Measurements from ENCODE around the gene CDCA7L.
A peak's percentile ranks its signal among the peaks of the same experiment; 100 is the strongest.

CDCA7L gene, protein sequence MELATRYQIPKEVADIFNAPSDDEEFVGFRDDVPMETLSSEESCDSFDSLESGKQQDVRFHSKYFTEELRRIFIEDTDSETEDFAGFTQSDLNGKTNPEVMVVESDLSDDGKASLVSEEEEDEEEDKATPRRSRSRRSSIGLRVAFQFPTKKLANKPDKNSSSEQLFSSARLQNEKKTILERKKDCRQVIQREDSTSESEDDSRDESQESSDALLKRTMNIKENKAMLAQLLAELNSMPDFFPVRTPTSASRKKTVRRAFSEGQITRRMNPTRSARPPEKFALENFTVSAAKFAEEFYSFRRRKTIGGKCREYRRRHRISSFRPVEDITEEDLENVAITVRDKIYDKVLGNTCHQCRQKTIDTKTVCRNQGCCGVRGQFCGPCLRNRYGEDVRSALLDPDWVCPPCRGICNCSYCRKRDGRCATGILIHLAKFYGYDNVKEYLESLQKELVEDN

GRCh38 chr7:21945454-21946221 is at the start of gene CDCA7L:
CDCA7L (minus strand) TSS chr7:21945899; CDS start chr7:21945804, 95 bp downstream.
- peak; percentile 26 for DNase-seq

DNA sequence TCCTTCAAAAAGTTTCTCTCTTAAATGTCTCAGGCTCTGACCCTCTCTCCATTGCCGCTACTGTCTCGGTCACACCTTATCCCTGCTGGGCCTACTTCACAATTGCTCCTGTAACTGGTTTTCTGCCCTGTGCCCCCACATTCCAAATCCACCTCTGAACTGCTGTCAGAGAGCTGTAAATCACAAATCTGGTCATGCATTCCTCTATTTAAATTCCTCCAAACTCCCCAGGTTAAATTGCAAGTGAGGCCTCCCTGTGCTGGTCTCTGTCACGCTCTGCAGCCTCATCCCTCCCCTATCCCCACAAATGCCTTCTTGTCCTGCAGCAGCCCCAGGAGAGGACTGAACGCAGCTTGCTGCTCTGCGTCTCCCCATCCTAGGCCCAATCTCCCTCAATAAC is 40.4 kb upstream of the CDCA7L start:
- no peak for DNase-seq

DNA sequence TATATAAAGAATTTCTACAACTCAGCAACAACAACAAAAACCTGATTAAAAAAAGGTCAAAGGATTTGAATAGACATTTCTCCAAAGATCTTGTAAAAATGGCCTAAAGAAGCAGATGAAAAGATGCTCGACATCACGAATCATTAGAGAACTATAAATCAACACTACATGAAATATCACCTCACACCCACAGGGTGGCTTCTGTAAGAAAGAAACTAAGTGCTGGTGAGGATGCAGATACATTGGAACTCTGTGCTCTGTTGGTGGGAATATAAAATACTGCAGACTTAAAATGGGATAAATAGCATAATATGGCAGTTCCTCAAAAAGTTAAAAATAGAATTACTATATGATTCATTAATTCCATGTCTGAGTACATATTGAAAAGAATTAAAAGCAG is 38.3 kb upstream of the CDCA7L start:
- DNase-seq = no peak

GRCh38 chr7:21983056-21983455 is 37.4 kb upstream of the CDCA7L start:
- no peak for DNase-seq

- DNase-seq = no peak
Measured at GRCh38 chr7:21981524-21981923, 35.8 kb upstream of the CDCA7L start.

- DNase-seq = no peak
Measured at GRCh38 chr7:21980926-21981500, 35.3 kb upstream of the CDCA7L start.

DNA sequence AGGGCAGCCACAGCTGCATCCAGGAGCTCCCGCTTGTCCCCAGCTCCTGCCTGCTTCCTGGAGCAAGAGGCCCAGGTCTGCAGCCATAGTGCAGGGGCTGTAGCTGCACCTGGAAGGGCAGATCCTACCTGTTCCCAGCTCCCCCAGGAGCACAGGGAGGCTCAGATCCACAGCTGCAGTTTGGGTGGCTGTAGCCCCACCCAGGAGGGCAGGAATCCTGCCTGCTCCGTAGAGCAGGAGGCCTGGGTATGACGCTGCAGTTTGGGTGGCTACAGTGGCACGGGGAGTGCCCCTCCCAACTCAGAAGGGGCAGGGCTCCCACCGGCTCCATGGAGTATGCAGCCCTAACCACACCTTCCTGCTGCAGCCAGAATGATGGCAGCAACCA is 26.7 kb upstream of the CDCA7L start:
- no peak for DNase-seq

DNA sequence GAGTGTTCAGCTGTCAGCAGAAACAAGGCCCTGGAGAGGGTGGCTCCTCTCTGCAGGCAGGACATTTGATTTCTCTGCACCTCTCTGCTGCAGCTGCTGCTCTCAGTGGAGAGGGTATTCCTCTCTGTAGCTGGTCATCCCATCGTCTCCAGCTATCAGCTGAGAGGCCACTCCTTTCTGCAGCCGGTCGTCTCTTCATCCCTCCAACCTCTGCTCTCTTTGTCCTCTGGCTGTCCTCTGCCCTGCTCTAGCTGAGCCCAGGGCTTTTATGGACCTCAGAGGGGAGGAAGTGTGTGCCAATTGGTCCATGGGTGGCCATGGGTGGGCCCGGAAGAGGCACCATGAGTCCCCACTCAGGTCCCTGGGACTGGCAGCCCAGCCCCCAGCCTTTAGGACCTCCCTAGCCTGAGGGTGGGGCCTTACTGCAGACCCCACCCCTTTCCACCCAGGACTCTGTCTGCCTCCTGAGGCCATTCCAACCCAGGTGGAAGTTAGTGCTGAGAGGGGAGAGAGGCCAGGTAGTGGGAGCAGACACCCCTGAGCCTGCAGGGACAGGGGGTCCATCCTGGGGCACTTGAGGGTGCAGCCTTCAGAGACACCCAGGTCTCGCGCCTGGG is 26.2 kb upstream of the CDCA7L start:
- DNase-seq = no peak

DNA sequence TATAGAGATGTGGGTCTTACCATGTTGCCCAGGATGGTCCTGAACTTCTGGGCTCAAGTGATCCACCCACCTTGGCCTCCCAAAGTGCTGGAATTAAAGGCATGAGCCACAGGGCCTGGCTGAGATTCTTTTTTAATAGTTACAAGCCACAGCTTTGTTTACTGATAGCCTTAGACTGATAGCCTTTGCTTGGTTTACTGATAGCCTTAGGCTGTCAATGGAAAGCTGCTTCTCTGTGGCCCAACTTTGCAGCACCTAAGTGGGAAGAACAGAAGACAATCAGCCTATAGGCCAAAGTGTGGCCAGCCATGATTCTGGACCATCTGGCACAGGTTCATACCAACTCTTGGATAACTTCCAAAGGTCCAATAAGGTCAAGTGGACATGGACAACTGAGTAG is 24.1 kb upstream of the CDCA7L start:
- DNase-seq = no peak

- peak; percentile 4 for DNase-seq
Measured at GRCh38 chr7:21967598-21968003, 21.9 kb upstream of the CDCA7L start.

DNA sequence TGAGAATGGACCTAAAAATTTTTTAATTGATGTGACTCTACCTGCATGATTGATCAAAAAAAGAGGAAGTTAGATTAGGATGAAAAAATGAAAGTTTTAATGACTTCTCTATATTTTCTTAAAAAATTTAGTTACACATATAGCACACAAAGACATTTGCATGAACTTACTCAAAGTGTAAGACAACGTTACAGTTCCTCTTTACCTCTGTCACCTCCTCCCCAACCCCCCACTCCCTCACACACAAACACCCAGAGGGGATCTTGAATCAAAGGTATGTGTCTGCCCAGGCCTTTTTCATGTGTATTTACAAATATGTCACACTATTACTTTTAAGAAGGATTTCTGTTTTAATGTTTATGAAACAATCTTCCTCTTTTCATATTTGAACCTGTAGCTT is 20.6 kb upstream of the CDCA7L start:
- no peak for DNase-seq

DNA sequence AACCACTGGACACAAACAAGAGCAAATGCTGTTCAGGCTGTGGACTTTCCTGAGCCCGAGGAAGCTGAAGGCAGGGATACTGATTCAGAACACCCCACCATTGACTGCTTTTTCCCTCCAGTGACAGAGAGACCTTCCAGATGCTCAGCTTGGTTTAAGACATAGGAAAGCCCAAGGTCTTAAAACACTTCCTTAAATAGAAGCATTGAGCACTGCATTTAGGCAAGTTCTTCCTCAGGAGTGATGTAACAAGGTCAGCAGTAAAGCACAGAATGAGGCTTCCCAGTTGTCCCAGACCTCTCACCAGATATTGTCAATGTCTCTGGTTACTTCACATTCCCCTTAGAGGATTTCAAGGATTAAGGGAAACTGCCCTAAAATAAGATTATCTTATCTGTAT is 19.6 kb upstream of the CDCA7L start:
- DNase-seq = no peak

GRCh38 chr7:21962677-21963076 is 17.0 kb upstream of the CDCA7L start:
- DNase-seq = no peak

DNA sequence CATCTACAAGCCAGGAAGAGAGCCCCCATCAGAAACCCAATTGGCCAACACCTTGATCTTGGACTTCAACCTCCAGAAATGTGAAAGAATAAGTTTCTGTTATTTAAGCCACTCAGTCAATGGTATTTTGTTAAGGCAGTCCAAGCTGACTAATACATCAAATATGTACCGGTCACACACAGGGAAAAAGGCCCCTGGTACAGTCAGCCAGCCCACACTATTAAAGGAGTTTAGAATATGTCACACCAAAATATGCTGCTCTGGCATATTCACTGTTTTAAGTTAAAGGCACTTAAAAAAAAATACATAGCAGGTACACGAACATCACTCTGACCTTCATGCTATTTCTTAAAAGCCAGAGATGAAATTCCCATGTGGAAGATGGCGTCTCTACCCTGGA is 15.2 kb upstream of the CDCA7L start:
- no peak for DNase-seq

GRCh38 chr7:21959387-21959776 is 13.7 kb upstream of the CDCA7L start:
- DNase-seq = no peak

- DNase-seq = no peak
Measured at GRCh38 chr7:21953781-21954180, 8.1 kb upstream of the CDCA7L start.

- no peak for DNase-seq
Measured at GRCh38 chr7:21948887-21949540, 3.3 kb upstream of the CDCA7L start.

DNA sequence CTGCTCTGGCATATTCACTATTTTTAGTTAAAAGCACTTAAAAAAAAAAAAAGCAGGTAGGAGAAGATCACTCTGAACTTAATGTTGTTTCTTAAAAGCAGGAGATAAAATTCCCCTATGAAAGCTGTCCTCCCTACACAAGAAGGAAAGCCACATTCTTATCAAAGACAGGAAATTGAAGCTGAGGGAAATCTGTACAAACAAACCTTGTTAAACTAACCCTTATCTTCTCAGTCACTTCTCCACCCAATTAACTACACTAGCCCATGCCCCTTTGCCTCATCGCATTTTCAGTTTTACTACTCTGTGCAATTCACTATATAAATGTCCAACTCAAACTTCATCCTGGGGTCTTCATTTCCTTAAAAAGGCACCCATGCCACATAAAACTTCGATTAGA is 2.7 kb upstream of the CDCA7L start:
- DNase-seq = no peak

DNA sequence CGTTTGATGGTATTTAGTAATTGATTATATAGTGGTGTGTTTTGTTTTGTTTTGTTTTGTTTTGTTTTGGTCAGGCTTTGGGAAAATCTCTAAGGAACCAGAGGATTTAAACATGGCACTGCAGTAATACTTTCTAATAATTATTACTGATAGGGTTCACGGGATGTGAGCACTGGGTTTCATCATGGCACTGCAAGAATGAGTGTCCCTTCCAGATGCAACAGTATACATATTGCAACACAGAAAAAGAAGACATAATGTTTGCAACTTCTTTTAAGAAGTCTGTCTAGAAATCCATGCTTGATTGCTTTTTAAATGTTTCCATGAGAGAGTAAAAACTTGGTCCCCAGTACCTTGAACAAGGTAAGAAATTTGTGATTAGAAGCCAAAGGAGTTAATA is 2.2 kb upstream of the CDCA7L start:
- no peak for DNase-seq

GRCh38 chr7:21947056-21947455 is 1.4 kb upstream of the CDCA7L start:
- DNase-seq = no peak

- no peak for DNase-seq
Measured at GRCh38 chr7:21946222-21946709, 567 bp upstream of the CDCA7L start.

GRCh38 chr7:21944616-21945453 is 864 bp downstream of the CDCA7L start:
- DNase-seq = no peak

All from activated gamma-delta T cell treated with Interleukin-2 at 50 U/mL for 16 hours (primary cell).